BLaER1 (cell line): ENCODE data around the gene PARD6G.
A peak's percentile ranks its signal among the peaks of the same experiment; 100 is the strongest.
"Not testable (repeated sequence)": the region's sequence is repeated elsewhere in the genome, so short reads cannot be mapped to it uniquely, and the experiment has no call there.

Source experiments
- H3K27ac ChIP-seq: shearing (Covaris generic); formaldehyde crosslinking; 2 replicates; pipeline ENCODE4 v1.8.1; 2022
- H3K27me3 ChIP-seq: shearing (Covaris generic); formaldehyde crosslinking; 2 replicates; pipeline ENCODE4 v1.8.1; 2022
- H3K36me3 ChIP-seq: shearing (Covaris generic); formaldehyde crosslinking; 2 replicates; pipeline ENCODE4 v1.8.1; 2022
- H3K4me1 ChIP-seq: shearing (Covaris generic); formaldehyde crosslinking; 2 replicates; pipeline ENCODE4 v1.8.1; 2022
- H3K4me2 ChIP-seq: shearing (Covaris generic); formaldehyde crosslinking; 2 replicates; pipeline ENCODE4 v1.8.1; 2022
- H3K4me3 ChIP-seq: shearing (Covaris generic); formaldehyde crosslinking; 2 replicates; pipeline ENCODE4 v1.8.1; 2022
- H3K9ac ChIP-seq: shearing (Covaris generic); formaldehyde crosslinking; 2 replicates; pipeline ENCODE4 v1.8.1; 2022
- H3K9me3 ChIP-seq: shearing (Covaris generic); formaldehyde crosslinking; 2 replicates; pipeline ENCODE4 v1.8.1; 2022
- H4K20me1 ChIP-seq: shearing (Covaris generic); formaldehyde crosslinking; 2 replicates; pipeline ENCODE4 v1.8.1; 2022
- Cebpa-rat ChIP-seq: shearing (Covaris generic); IDR thresholded peaks from 2 replicates; pipeline ENCODE4 v1.8.1; 2022

PARD6G gene

DNA sequence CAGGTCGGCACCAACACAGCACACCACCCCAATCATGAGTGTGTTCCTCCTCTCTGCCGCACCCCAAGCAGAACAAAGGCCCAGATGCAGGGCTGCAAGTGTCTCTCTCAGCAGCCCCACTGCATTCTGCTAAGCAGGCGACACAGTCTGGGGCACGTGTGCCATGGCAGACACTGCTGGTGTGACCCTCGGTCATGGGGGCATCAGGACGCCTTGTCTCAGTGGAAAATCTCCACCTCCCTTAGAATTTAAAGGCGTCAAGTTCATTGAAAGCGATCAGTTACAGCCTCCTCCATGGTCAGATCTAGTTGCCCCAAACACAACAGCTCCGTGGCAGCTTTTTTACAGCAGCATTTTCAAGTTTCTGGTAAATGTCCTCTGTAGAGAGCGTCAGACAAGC is 81.1 kb downstream of the PARD6G start:
- no peak for TF ChIP-seq Cebpa-rat
- no peak overlapping the region for H3K4me2 ChIP-seq
- no peaks in the 10 kb centered on the region for H3K27me3 ChIP-seq
- peaks cover 8% of the 10 kb centered on the region; the same call in 1 of the 2 replicates for H4K20me1 ChIP-seq
- H3K27ac ChIP-seq = no peak overlapping the region
- H3K4me1 ChIP-seq = peaks cover 43% of the 10 kb centered on the region
- H3K9me3 ChIP-seq = peaks cover 40% of the 10 kb centered on the region
- H3K36me3 ChIP-seq = peaks cover 6% of the 10 kb centered on the region; the same call in 1 of the 2 replicates
- H3K4me3 ChIP-seq = no peak overlapping the region
- no peak overlapping the region for H3K9ac ChIP-seq

DNA sequence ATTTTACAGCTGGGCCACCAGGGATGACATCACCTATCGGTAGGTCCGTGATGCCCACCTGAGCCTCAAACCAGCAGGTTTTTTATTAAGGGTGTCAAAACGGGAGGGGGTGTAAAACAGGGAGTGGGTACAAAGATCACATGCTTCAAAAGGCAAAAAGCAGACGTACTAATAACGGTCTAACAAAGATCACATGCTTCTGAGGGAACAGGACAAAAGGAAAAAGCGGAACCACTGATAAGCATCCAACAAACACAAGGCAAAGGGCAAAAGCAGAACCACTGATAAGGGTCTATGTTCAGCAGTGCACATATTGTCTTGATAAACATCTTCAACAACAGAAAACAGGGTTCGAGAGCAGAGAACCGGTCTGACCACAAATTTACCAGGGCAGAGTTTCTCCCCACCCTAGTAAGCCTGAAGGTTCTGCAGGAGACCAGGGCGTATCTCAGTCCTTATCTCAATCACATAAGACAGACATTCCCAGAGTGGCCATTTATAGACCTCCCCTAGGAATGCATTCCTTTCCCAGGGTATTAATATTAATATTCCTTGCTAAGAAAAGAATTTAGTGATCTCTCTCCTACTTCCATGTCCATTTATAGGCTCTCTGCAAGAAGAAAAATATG is 82.5 kb downstream of the PARD6G start:
- H3K4me2 ChIP-seq, H3K36me3 ChIP-seq, H3K27ac ChIP-seq, H3K9ac ChIP-seq, H3K4me3 ChIP-seq, H3K27me3 ChIP-seq: not testable (repeated sequence)
- peaks cover 22% of the 10 kb centered on the region for H4K20me1 ChIP-seq
- H3K4me1 ChIP-seq = peaks cover 50% of the 10 kb centered on the region
- H3K9me3 ChIP-seq = peaks cover 40% of the 10 kb centered on the region

- no peak overlapping the region for H3K27ac ChIP-seq
Measured at GRCh38 chr18:80163183-80163582, 84.1 kb downstream of the PARD6G start.

GRCh38 chr18:80161781-80162417 is 85.4 kb downstream of the PARD6G start:
- Histone ChIP-seq H3K27me3 (no peaks in the 10 kb centered on the region), H3K4me3 (no peak overlapping the region), H3K9me3 (peaks cover 40% of the 10 kb centered on the region), H3K4me1 (peaks cover 33% of the 10 kb centered on the region), H3K36me3 (peaks cover 6% of the 10 kb centered on the region; the same call in 1 of the 2 replicates), H3K27ac (peak overlapping the region; percentile 39; the same call in 1 of the 2 replicates), H3K4me2 (peak overlapping the region; percentile 87), H3K9ac (no peak overlapping the region), H4K20me1 (peaks cover 22% of the 10 kb centered on the region)
- TF ChIP-seq Cebpa-rat = no peak

More at GRCh38 chr18:80163183-80163582, 84.1 kb downstream of the PARD6G start:
- H3K36me3 ChIP-seq = peaks cover 6% of the 10 kb centered on the region; the same call in 1 of the 2 replicates
- no peaks in the 10 kb centered on the region for H3K27me3 ChIP-seq
- TF ChIP-seq Cebpa-rat = no peak
- H3K9me3 ChIP-seq = peaks cover 40% of the 10 kb centered on the region
- peaks cover 45% of the 10 kb centered on the region for H3K4me1 ChIP-seq
- H3K9ac ChIP-seq = no peak overlapping the region
- no peak overlapping the region for H3K4me3 ChIP-seq
- peaks cover 22% of the 10 kb centered on the region for H4K20me1 ChIP-seq
- H3K4me2 ChIP-seq = no peak overlapping the region

- Histone ChIP-seq H3K36me3 (peaks cover 6% of the 10 kb centered on the region; the same call in 1 of the 2 replicates), H3K27ac (peak overlapping the region; percentile 48), H3K27me3 (no peaks in the 10 kb centered on the region), H3K4me1 (peaks cover 33% of the 10 kb centered on the region), H3K4me2 (peak overlapping the region; percentile 87), H4K20me1 (peaks cover 22% of the 10 kb centered on the region), H3K9ac (peak overlapping the region; percentile 49; the same call in 1 of the 2 replicates), H3K9me3 (peaks cover 22% of the 10 kb centered on the region), H3K4me3 (peak overlapping the region; percentile 18; the same call in 1 of the 2 replicates)
- TF ChIP-seq Cebpa-rat = no peak
Measured at GRCh38 chr18:80159713-80160636, 87.3 kb downstream of the PARD6G start.

DNA sequence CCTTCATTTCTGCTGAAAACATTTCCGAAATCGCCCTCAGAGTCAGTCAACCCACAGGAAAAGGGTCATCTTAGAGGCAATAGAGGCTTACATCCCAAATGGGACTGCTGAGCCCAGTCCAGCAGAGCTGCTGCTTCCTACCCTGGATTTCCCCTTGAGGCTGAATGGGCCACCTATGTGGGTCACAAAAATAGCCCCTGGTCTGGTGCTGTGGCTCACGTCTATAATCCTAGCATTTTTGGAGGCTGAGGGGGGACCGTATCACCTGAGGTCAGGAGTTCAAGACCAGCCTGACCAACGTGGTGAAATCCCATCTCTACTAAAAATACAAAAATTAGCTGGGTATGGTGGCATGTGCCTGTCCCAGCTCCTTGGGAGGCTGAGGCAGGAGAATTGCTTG is 88.9 kb downstream of the PARD6G start:
- Histone ChIP-seq H3K4me1 (peaks cover 33% of the 10 kb centered on the region), H3K27ac (no peak overlapping the region), H3K9me3 (peaks cover 6% of the 10 kb centered on the region), H3K9ac (no peak overlapping the region), H3K27me3 (no peaks in the 10 kb centered on the region), H4K20me1 (peaks cover 22% of the 10 kb centered on the region), H3K4me2 (no peak overlapping the region), H3K36me3 (0 out of 2 replicates have a peak, but pooled peaks cover under 1% of the 10 kb centered on the region), H3K4me3 (no peak overlapping the region)
- no peak for TF ChIP-seq Cebpa-rat

DNA sequence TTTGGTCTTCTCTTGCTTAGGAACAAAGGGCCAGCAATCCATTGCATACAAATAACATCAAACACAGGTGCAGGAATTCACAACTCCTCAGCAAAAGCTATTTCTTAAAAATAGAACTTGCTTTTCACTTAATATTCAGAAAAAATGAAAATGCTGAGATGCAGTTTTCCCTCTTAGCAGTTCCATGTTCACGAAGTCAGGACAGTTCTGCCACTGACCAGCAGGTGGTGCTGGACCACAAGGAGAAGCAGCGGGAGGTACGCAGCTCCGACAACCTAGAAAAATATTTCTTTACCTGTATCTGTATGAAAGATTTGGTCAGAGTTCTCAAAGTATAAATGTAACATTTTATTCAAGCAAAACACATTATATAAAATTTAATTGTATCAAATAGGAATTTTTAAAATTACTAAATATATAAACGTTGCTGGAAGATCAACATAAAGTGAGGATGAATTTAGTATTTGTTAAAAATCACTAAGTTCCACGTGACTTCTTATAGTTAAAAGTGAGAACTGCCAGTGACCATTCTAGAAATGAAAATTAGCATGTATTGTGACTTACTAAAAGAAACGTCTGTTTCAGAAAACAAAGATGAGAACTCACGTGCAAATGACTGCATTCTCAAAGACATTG is 89.5 kb downstream of the PARD6G start:
- H3K4me1 ChIP-seq = peaks cover 33% of the 10 kb centered on the region
- no peak overlapping the region for H3K27ac ChIP-seq
- no peaks in the 10 kb centered on the region for H3K36me3 ChIP-seq
- no peak overlapping the region for H3K4me2 ChIP-seq
- no peaks in the 10 kb centered on the region for H3K27me3 ChIP-seq
- TF ChIP-seq Cebpa-rat = no peak
- H4K20me1 ChIP-seq = peaks cover 22% of the 10 kb centered on the region
- no peak overlapping the region for H3K9ac ChIP-seq
- peaks cover under 1% of the 10 kb centered on the region for H3K9me3 ChIP-seq
- H3K4me3 ChIP-seq = no peak overlapping the region

DNA sequence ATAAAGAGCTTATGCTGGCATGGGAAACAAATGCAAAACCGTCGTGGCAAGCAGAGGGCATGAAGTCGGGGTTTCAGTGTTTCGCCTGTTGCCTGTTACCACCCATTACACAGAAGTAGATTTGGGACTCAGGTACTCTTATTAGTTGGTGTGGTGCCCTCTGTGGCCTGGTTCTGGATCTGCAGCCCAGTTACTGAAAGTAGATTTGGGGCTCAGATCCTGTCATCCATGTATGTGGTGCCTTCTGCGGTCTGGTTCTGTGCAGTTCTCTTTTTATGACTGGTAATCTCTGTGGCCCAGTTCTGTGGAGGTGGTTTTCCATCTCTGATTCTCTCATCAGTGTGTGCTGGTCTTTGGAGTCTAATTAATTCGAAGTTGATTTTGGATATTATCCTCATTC is 93.0 kb downstream of the PARD6G start:
- TF ChIP-seq Cebpa-rat = no peak
- no peak overlapping the region for H3K4me3 ChIP-seq
- no peaks in the 10 kb centered on the region for H4K20me1 ChIP-seq
- no peak overlapping the region for H3K9ac ChIP-seq
- no peaks in the 10 kb centered on the region for H3K27me3 ChIP-seq
- H3K4me2 ChIP-seq = no peak overlapping the region
- H3K27ac ChIP-seq = no peak overlapping the region
- H3K9me3 ChIP-seq = no peaks in the 10 kb centered on the region
- H3K4me1 ChIP-seq = peaks cover 6% of the 10 kb centered on the region
- no peaks in the 10 kb centered on the region for H3K36me3 ChIP-seq

GRCh38 chr18:80149667-80150066 is 97.6 kb downstream of the PARD6G start:
- Histone ChIP-seq H3K27ac (no peak overlapping the region), H3K4me1 (peaks cover 18% of the 10 kb centered on the region), H3K27me3 (peaks cover 41% of the 10 kb centered on the region), H3K36me3 (no peaks in the 10 kb centered on the region), H3K9me3 (no peaks in the 10 kb centered on the region), H3K4me3 (no peak overlapping the region), H4K20me1 (peaks cover 25% of the 10 kb centered on the region; the same call in 1 of the 2 replicates), H3K4me2 (no peak overlapping the region), H3K9ac (no peak overlapping the region)
- TF ChIP-seq Cebpa-rat = no peak
